Pancreas (tissue), 10 donors: ENCODE results near the gene CFAP141. TPM values are rescaled to one million over a fixed set of nuclear protein-coding genes. Genes with fewer than 3 reads are reported as not detected.
A peak's percentile ranks its signal among the peaks of the same experiment; 100 is the strongest.

Experiments used
- ATAC-seq, 4 donors: fragments of 200-7000 bp; cut with Tn5 transposase; one replicate each; pipeline versions ENCODE4 v1.8.0 to v1.9.1; 2020; ENCODE audit warnings: mild to moderate bottlenecking in 4 of 4, moderate library complexity in 4 of 4
- DNase-seq, 6 donors: peaks; one replicate each; pipeline ENCODE4 v3.0.0-alpha.2; 2020
- FAIRE-seq: peaks from 2 replicates; lab custom pipeline; 2012; peaks lifted over from hg19 to GRCh38; lab: Jason Lieb, UNC
- H3K27ac ChIP-seq, 4 donors: fragments of 200-600 bp; sonication (generic); 1 replicate in 3 of 4; 2 replicates in 1 of 4; pipeline versions ENCODE4 v1.5.0 to v1.8.0; 2020
- H3K27me3 ChIP-seq, 4 donors: fragments of 200-600 bp; one replicate each; pipeline ENCODE4 v1.8.0; 2021
- H3K36me3 ChIP-seq, 3 donors: fragments of 200-600 bp; sonication (generic) in 1 of 3; one replicate each; pipeline versions ENCODE4 v1.5.0 to v1.8.0; 2020 to 2021
- H3K4me1 ChIP-seq, 3 donors: fragments of 200-600 bp; one replicate each; pipeline ENCODE4 v1.8.0; 2021
- H3K4me3 ChIP-seq, 4 donors: fragments of 200-600 bp; sonication (generic) in 2 of 4; one replicate each; pipeline versions ENCODE4 v1.5.0 to v1.8.0; 2020 to 2021
- H3K9me3 ChIP-seq, 4 donors: fragments of 200-600 bp; one replicate each; pipeline ENCODE4 v1.8.0; 2021
- CTCF ChIP-seq, 4 donors: fragments of 200-600 bp; sonication (generic) in 3 of 4; IDR thresholded peaks; one replicate each; pipeline versions ENCODE4 v1.5.0 to v1.8.0; 2021; ENCODE audit warnings: antibody characterized with exemption in 4 of 4
- WGBS, 2 donors: extraction: QIAGEN DNeasy Blood & Tissue Kit; methylation state at CpG; one replicate each; pipeline ENCODE4 v1.1.7; 2013; 5-methylcytosine and 5-hydroxymethylcytosine counted together
- intact Hi-C, 3 donors: fragments of 100-400 bp; cut with DNase I; formaldehyde crosslinking; loops; one replicate each; pipeline versions ENCODE4 v1.11.1 to v1.14.2; 2022
- polyA plus RNA-seq, 2 donors: library from polyadenylated mRNA; stranded (reverse); fragments of 200-250 nt; gene quantifications; one replicate each; pipeline ENCODE4 v1.2.3, GENCODE V29; 2013
- total RNA-seq, 6 donors: library from RNA; stranded (reverse); fragmentation: NEBNext Ultra II Directional in 4 of 6; extraction: Animal tissue kit (Norgen Biotek cat#: 25700) in 4 of 6; gene quantifications; one replicate each; pipeline versions ENCODE4 v1.2.1 to v1.2.4, GENCODE V29; 2021 to 2023
- donor health status: healthy with polysubstance abuse.
- donor health status: DM: no; HTN: no; CAD: no; lungs with moderate emphysema.
- donor health status: DM: no; HTN: no; CAD: no.
- donor health status: control.
- donor health status: control.
- donor health status: Bipolar disorder and iron deficiency.
- donor health status: DM: yes; HTN: yes; CAD: no.
- donor health status: DM: no; HTN: no; CAD: no.
- donor health status: DM: no; HTN: no; CAD: no.
- donor health status: DM: yes; HTN: yes; CAD: no.

The CFAP141 gene
- total and polyA plus RNA-seq, 8 donors, result 0.52 TPM; not detected in 7

GRCh38 chr1:154178013-154178412 is 28.1 kb downstream of the CFAP141 start:
- no peak overlapping the region for H3K4me3 ChIP-seq
- peaks cover 23 to 59% (median 27%) of the 10 kb centered on the region in 3 donors for H3K4me1 ChIP-seq
- TF ChIP-seq CTCF (IDR thresholded peaks at IDR 0.05), result no peak
- DNase-seq (no peak), FAIRE-seq (no peak), ATAC-seq (no peak)
- H3K27me3 ChIP-seq, result no peaks in the 10 kb centered on the region
- H3K27ac ChIP-seq, result peak overlapping the region in 1 of 4 donors; percentile 42
- H3K9me3 ChIP-seq, result no peaks in the 10 kb centered on the region
- intact Hi-C loops, result no loop called here
- peaks cover 0 to 10% (median 2%) of the 10 kb centered on the region in 3 donors for H3K36me3 ChIP-seq
- 34 to 37% methylated on average over 2 of the region's 2 CpGs for whole genome bisulfite sequencing, 2 donors

GRCh38 chr1:154176337-154176736 is 29.8 kb downstream of the CFAP141 start:
- no peak for FAIRE-seq
- WGBS, 2 donors, result 54 to 61% methylated on average over 2 of the region's 2 CpGs
- intact Hi-C loops, result no loop called here
- Histone ChIP-seq H3K27ac (peak overlapping the region in 1 of 4 donors; percentile 3), H3K9me3 (no peaks in the 10 kb centered on the region), H3K4me3 (no peak overlapping the region), H3K4me1 (peaks cover 23 to 51% (median 23%) of the 10 kb centered on the region in 3 donors), H3K36me3 (peaks cover 3 to 26% (median 17%) of the 10 kb centered on the region in 3 donors), H3K27me3 (no peaks in the 10 kb centered on the region)
- ATAC-seq, result peak in 3 of 4 donors; percentile 29 to 56 (median 43)
- DNase-seq, result no peak
- TF ChIP-seq CTCF (IDR thresholded peaks at IDR 0.05), result no peak

- DNase-seq (no peak), ATAC-seq (no peak), FAIRE-seq (no peak)
- peaks cover 10 to 43% (median 28%) of the 10 kb centered on the region in 3 donors for H3K36me3 ChIP-seq
- TF ChIP-seq CTCF (IDR thresholded peaks at IDR 0.05), result no peak
- peaks cover 9 to 35% (median 9%) of the 10 kb centered on the region in 3 donors for H3K4me1 ChIP-seq
- H3K9me3 ChIP-seq, result no peaks in the 10 kb centered on the region
- no peaks in the 10 kb centered on the region for H3K27me3 ChIP-seq
- H3K4me3 ChIP-seq, result no peak overlapping the region
- intact Hi-C loops, result no loop called here
- WGBS, 2 donors, result 90 to 96% methylated on average over 4 of the region's 4 CpGs
- H3K27ac ChIP-seq, result no peak overlapping the region
These were observed 31.5 kb downstream of the CFAP141 start for GRCh38 chr1:154174654-154175053.

- Histone ChIP-seq H3K4me3 (no peak overlapping the region), H3K4me1 (peaks cover 0 to 11% (median 0%) of the 10 kb centered on the region in 3 donors), H3K9me3 (no peaks in the 10 kb centered on the region), H3K36me3 (peaks cover 16 to 64% (median 34%) of the 10 kb centered on the region in 3 donors), H3K27me3 (no peaks in the 10 kb centered on the region), H3K27ac (no peak overlapping the region)
- intact Hi-C loops, result no loop called here
- peak in 3 of 4 donors; percentile 27 to 82 (median 68) for ATAC-seq
- TF ChIP-seq CTCF (IDR thresholded peaks at IDR 0.05), result no peak
- 73 to 78% methylated on average over 5 of the region's 5 CpGs for WGBS, 2 donors
- FAIRE-seq, result no peak
- no peak for DNase-seq
These were observed 34.3 kb downstream of the CFAP141 start for GRCh38 chr1:154171880-154172279.

GRCh38 chr1:154171223-154171583 is 34.9 kb downstream of the CFAP141 start:
- H3K4me3 ChIP-seq, result no peak overlapping the region
- no peaks in the 10 kb centered on the region for H3K27me3 ChIP-seq
- no peaks in the 10 kb centered on the region for H3K9me3 ChIP-seq
- 80 to 93% methylated on average over 4 of the region's 4 CpGs for WGBS, 2 donors
- peaks cover 16 to 71% (median 34%) of the 10 kb centered on the region in 3 donors for H3K36me3 ChIP-seq
- DNase-seq (no peak), ATAC-seq (no peak), FAIRE-seq (no peak)
- no peak overlapping the region for H3K27ac ChIP-seq
- intact Hi-C loops, result no loop called here
- H3K4me1 ChIP-seq, result peaks cover 0 to 6% (median 0%) of the 10 kb centered on the region in 3 donors
- TF ChIP-seq CTCF (IDR thresholded peaks at IDR 0.05), result no peak
